22Rv1 (cell line): Measurements from ENCODE around the gene ZDHHC11B.

Source experiments
- ZFX ChIP-seq: fragments of 450-650 bp; IDR thresholded peaks from 2 replicates; pipeline ENCODE4 v1.6.1; 2017; ENCODE audit warnings: antibody characterized with exemption, borderline replicate concordance
- TF ChIP-seq, protein P1 (sequence below): fragments of 450-650 bp; IDR thresholded peaks from 2 replicates; pipeline ENCODE4 v1.5.1; 2017; ENCODE audit warnings: mild to moderate bottlenecking

DNA sequence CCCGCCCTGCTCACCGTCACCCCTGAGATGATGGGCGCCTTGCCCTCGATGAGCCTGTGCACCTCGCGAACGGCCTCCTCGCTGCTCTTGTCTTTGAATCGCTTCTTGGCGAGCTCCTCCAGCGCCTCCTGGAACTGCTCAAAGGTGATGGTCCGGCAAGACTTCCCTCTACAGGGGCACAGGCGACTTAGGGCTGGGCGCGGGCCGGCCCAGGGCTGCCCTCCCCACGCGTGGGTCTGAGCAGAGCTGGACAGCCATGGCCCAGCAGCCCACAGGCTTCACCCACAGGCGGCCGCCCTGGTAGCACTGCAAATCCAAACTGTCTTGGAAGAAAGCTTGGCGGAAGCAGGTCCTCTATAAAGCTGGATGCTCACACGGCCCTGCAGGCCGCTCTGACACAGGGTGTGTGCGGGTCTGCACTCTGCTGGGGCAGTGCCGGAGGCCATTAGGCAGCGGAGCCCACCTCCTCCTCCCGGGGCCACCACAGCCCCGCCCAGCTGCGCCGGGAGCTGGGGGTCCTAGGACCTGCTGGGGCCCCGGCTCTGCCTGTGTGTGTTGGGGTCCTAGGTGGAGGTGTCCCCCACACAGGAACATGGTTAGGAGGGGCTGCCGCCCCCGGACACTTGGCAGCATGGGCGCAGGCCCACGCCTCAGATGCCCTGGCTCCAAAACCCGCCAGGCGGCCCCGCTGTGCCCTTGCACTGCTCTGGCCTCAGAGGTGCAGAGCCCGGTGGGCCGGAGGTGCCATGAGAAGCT lies 118.4 kb downstream of the ZDHHC11B start:
- TF ChIP-seq, protein P1, sequence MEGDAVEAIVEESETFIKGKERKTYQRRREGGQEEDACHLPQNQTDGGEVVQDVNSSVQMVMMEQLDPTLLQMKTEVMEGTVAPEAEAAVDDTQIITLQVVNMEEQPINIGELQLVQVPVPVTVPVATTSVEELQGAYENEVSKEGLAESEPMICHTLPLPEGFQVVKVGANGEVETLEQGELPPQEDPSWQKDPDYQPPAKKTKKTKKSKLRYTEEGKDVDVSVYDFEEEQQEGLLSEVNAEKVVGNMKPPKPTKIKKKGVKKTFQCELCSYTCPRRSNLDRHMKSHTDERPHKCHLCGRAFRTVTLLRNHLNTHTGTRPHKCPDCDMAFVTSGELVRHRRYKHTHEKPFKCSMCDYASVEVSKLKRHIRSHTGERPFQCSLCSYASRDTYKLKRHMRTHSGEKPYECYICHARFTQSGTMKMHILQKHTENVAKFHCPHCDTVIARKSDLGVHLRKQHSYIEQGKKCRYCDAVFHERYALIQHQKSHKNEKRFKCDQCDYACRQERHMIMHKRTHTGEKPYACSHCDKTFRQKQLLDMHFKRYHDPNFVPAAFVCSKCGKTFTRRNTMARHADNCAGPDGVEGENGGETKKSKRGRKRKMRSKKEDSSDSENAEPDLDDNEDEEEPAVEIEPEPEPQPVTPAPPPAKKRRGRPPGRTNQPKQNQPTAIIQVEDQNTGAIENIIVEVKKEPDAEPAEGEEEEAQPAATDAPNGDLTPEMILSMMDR, result no peak
- no peak for TF ChIP-seq ZFX
